CD4-positive, CD25-positive, alpha-beta regulatory T cell (primary cell): ENCODE results near the gene PI4K2A. TPM values are rescaled to one million over a fixed set of nuclear protein-coding genes. Genes with fewer than 3 reads are reported as not detected.

Experiments used
- ATAC-seq, 2 donors: fragments of 150-1000 bp; cut with Tn5 transposase; one replicate each; pipeline ENCODE4 v1.10.0; 2021; ENCODE audit warnings: low read depth in 2 of 2, moderate number of reproducible peaks in 2 of 2, moderate library complexity in 1 of 2
- DNase-seq, 3 donors: peaks; one replicate each; pipeline versions ENCODE4 v3.0.0 to v3.0.0-alpha.2; 2012 to 2022; ENCODE audit warnings: mixed read lengths in 1 of 3
- H3K27ac ChIP-seq: one replicate; pipeline ENCODE4 v1.7.0; 2013; ENCODE audit warnings: mild to moderate bottlenecking, low read length; ENCODE audit not compliant: insufficient read depth, poor library complexity, severe bottlenecking
- H3K27me3 ChIP-seq: one replicate; pipeline ENCODE4 v1.7.0; 2013; ENCODE audit warnings: low read length; ENCODE audit not compliant: control insufficient read depth, insufficient read depth
- H3K36me3 ChIP-seq: one replicate; pipeline ENCODE4 v1.7.0; 2013; ENCODE audit warnings: mild to moderate bottlenecking, low read length, moderate library complexity; ENCODE audit not compliant: control insufficient read depth, insufficient read depth
- H3K4me1 ChIP-seq: 2 replicates; pipeline ENCODE4 v1.7.0; 2013; ENCODE audit warnings: mild to moderate bottlenecking, low read length; ENCODE audit not compliant: insufficient read depth, control insufficient read depth, poor library complexity, severe bottlenecking
- H3K4me3 ChIP-seq: one replicate; pipeline ENCODE4 v1.7.0; 2013; ENCODE audit warnings: low read depth, mild to moderate bottlenecking, low read length, moderate library complexity
- H3K9me3 ChIP-seq, 2 experiments: 1 replicate in 1 of 2; 2 replicates in 1 of 2; pipeline ENCODE4 v1.7.0; 2013; ENCODE audit warnings: low read length in 2 of 2, mild to moderate bottlenecking in 1 of 2, moderate library complexity in 1 of 2; ENCODE audit not compliant: control insufficient read depth in 2 of 2
- H3K27ac Mint-ChIP-seq, 3 donors: one replicate each; pipeline ENCODE4 v1.8.0; 2020 to 2022; ENCODE audit warnings: mild to moderate bottlenecking in 3 of 3, mixed read lengths in 3 of 3, moderate library complexity in 2 of 3
- H3K27me3 Mint-ChIP-seq: one replicate; pipeline ENCODE4 v1.8.0; 2022; ENCODE audit warnings: mild to moderate bottlenecking, mixed read lengths
- H3K36me3 Mint-ChIP-seq: one replicate; pipeline ENCODE4 v1.8.0; 2020; ENCODE audit warnings: mixed read lengths
- H3K4me1 Mint-ChIP-seq, 4 donors: one replicate each; pipeline ENCODE4 v1.8.0; 2020 to 2022; ENCODE audit warnings: mixed read lengths in 4 of 4, mild to moderate bottlenecking in 1 of 4
- H3K4me3 Mint-ChIP-seq, 4 donors: one replicate each; pipeline ENCODE4 v1.8.0; 2020 to 2022; ENCODE audit warnings: mild to moderate bottlenecking in 4 of 4, mixed read lengths in 4 of 4, moderate library complexity in 3 of 4
- H3K9me3 Mint-ChIP-seq, 7 donors: one replicate each; pipeline ENCODE4 v1.8.0; 2020 to 2022; ENCODE audit warnings: mixed read lengths in 7 of 7, mild to moderate bottlenecking in 3 of 7, moderate library complexity in 2 of 7
- polyA plus RNA-seq, 4 donors: library from polyadenylated mRNA; unstranded; fragments of 300-500 nt; fragmentation: Illumina TruSeq; gene quantifications; one replicate each; pipeline ENCODE4 v1.2.3, GENCODE V29; 2021
- total RNA-seq: library from RNA; stranded (reverse); gene quantifications from one replicate; pipeline ENCODE4 v1.2.3, GENCODE V29; 2022

Gene PI4K2A
- total and polyA plus RNA-seq, 5 donors from 2014 or later = 7.9 to 28.3 (median 10.5) TPM

GRCh38 chr10:97599272-97599619, 41.2 kb upstream of the PI4K2A start:
- DNase-seq (no peak), ATAC-seq (no peak)
- Mint-ChIP-seq H3K27ac (peak overlapping the region in 1 of 3 donors; percentile 15), H3K4me1 (peaks cover 0 to 5% (median 0%) of the 10 kb centered on the region in 4 donors), H3K9me3 (peaks cover 0 to 1% (median 0%) of the 10 kb centered on the region in 7 donors), H3K4me3 (no peak overlapping the region), H3K27me3 (no peaks in the 10 kb centered on the region), H3K36me3 (no peaks in the 10 kb centered on the region)
- Histone ChIP-seq H3K4me3 (no peak overlapping the region), H3K27me3 (no peaks in the 10 kb centered on the region), H3K4me1 (no peaks in the 10 kb centered on the region), H3K36me3 (no peaks in the 10 kb centered on the region), H3K9me3 (no peaks in the 10 kb centered on the region), H3K27ac (no peak overlapping the region)

GRCh38 chr10:97600616-97601015, 39.9 kb upstream of the PI4K2A start:
- H3K4me3 ChIP-seq = no peak overlapping the region
- H3K4me1 ChIP-seq = no peaks in the 10 kb centered on the region
- Mint-ChIP-seq H3K9me3 (peaks cover 0 to 1% (median 0%) of the 10 kb centered on the region in 7 donors), H3K27me3 (peaks cover 3% of the 10 kb centered on the region), H3K4me1 (peaks cover 0 to 4% (median 0%) of the 10 kb centered on the region in 4 donors), H3K36me3 (no peaks in the 10 kb centered on the region), H3K4me3 (no peak overlapping the region), H3K27ac (no peak overlapping the region)
- ATAC-seq (no peak), DNase-seq (no peak)
- no peaks in the 10 kb centered on the region for H3K9me3 ChIP-seq
- no peak overlapping the region for H3K27ac ChIP-seq
- no peaks in the 10 kb centered on the region for H3K36me3 ChIP-seq
- H3K27me3 ChIP-seq = no peaks in the 10 kb centered on the region

- Histone ChIP-seq H3K9me3 (no peaks in the 10 kb centered on the region), H3K27ac (no peak overlapping the region), H3K27me3 (no peaks in the 10 kb centered on the region), H3K4me1 (no peaks in the 10 kb centered on the region), H3K4me3 (no peak overlapping the region), H3K36me3 (no peaks in the 10 kb centered on the region)
- DNase-seq (no peak), ATAC-seq (no peak)
- Mint-ChIP-seq H3K9me3 (peaks cover 0 to 1% (median 0%) of the 10 kb centered on the region in 7 donors), H3K4me3 (no peak overlapping the region), H3K4me1 (no peaks in the 10 kb centered on the region), H3K36me3 (no peaks in the 10 kb centered on the region), H3K27me3 (peaks cover 4% of the 10 kb centered on the region), H3K27ac (no peak overlapping the region)
These were observed 38.9 kb upstream of the PI4K2A start for GRCh38 chr10:97601268-97602215.

GRCh38 chr10:97607095-97607636, 33.3 kb upstream of the PI4K2A start:
- no peaks in the 10 kb centered on the region for H3K36me3 ChIP-seq
- no peaks in the 10 kb centered on the region for H3K27me3 ChIP-seq
- no peak for ATAC-seq
- H3K4me1 ChIP-seq = no peaks in the 10 kb centered on the region
- no peaks in the 10 kb centered on the region for H3K9me3 ChIP-seq
- no peaks in the 10 kb centered on the region for H3K4me1 Mint-ChIP-seq
- H3K36me3 Mint-ChIP-seq = no peaks in the 10 kb centered on the region
- H3K4me3 ChIP-seq = no peak overlapping the region
- DNase-seq = no peak
- H3K9me3 Mint-ChIP-seq = no peaks in the 10 kb centered on the region
- H3K27ac Mint-ChIP-seq = peak overlapping the region in 1 of 3 donors; percentile 14
- H3K4me3 Mint-ChIP-seq = no peak overlapping the region
- H3K27ac ChIP-seq = no peak overlapping the region
- peaks cover 10% of the 10 kb centered on the region for H3K27me3 Mint-ChIP-seq

GRCh38 chr10:97608991-97609561, 31.4 kb upstream of the PI4K2A start:
- no peak for ATAC-seq
- Mint-ChIP-seq H3K9me3 (no peaks in the 10 kb centered on the region), H3K27me3 (peaks cover 10% of the 10 kb centered on the region), H3K4me1 (no peaks in the 10 kb centered on the region), H3K36me3 (no peaks in the 10 kb centered on the region), H3K27ac (no peak overlapping the region), H3K4me3 (no peak overlapping the region)
- H3K36me3 ChIP-seq = no peaks in the 10 kb centered on the region
- H3K4me3 ChIP-seq = no peak overlapping the region
- no peak overlapping the region for H3K27ac ChIP-seq
- no peaks in the 10 kb centered on the region for H3K27me3 ChIP-seq
- H3K9me3 ChIP-seq = no peaks in the 10 kb centered on the region
- DNase-seq = no peak
- no peaks in the 10 kb centered on the region for H3K4me1 ChIP-seq

GRCh38 chr10:97611473-97611872, 29.0 kb upstream of the PI4K2A start:
- Histone ChIP-seq H3K9me3 (no peaks in the 10 kb centered on the region), H3K4me3 (no peak overlapping the region), H3K4me1 (no peaks in the 10 kb centered on the region), H3K27ac (no peak overlapping the region), H3K36me3 (no peaks in the 10 kb centered on the region), H3K27me3 (no peaks in the 10 kb centered on the region)
- ATAC-seq (no peak), DNase-seq (no peak)
- Mint-ChIP-seq H3K4me3 (no peak overlapping the region), H3K36me3 (peaks cover 5% of the 10 kb centered on the region), H3K9me3 (no peaks in the 10 kb centered on the region), H3K27me3 (peaks cover 6% of the 10 kb centered on the region), H3K4me1 (no peaks in the 10 kb centered on the region), H3K27ac (no peak overlapping the region)

GRCh38 chr10:97612386-97612785, 28.1 kb upstream of the PI4K2A start:
- no peak overlapping the region for H3K4me3 ChIP-seq
- H3K27ac ChIP-seq = no peak overlapping the region
- Mint-ChIP-seq H3K9me3 (no peaks in the 10 kb centered on the region), H3K27me3 (peaks cover 6% of the 10 kb centered on the region), H3K27ac (no peak overlapping the region), H3K4me1 (no peaks in the 10 kb centered on the region), H3K4me3 (no peak overlapping the region), H3K36me3 (peaks cover 5% of the 10 kb centered on the region)
- H3K36me3 ChIP-seq = no peaks in the 10 kb centered on the region
- H3K4me1 ChIP-seq = no peaks in the 10 kb centered on the region
- no peaks in the 10 kb centered on the region for H3K9me3 ChIP-seq
- DNase-seq (peak in 1 of 3 donors; percentile 9), ATAC-seq (no peak)
- H3K27me3 ChIP-seq = no peaks in the 10 kb centered on the region
